Measurements from ENCODE around the gene SPEF1.
A peak's percentile ranks its signal among the peaks of the same experiment; 100 is the strongest.
"Not testable (repeated sequence)": the region's sequence is repeated elsewhere in the genome, so short reads cannot be mapped to it uniquely, and the experiment has no call there.

The SPEF1 gene

DNA sequence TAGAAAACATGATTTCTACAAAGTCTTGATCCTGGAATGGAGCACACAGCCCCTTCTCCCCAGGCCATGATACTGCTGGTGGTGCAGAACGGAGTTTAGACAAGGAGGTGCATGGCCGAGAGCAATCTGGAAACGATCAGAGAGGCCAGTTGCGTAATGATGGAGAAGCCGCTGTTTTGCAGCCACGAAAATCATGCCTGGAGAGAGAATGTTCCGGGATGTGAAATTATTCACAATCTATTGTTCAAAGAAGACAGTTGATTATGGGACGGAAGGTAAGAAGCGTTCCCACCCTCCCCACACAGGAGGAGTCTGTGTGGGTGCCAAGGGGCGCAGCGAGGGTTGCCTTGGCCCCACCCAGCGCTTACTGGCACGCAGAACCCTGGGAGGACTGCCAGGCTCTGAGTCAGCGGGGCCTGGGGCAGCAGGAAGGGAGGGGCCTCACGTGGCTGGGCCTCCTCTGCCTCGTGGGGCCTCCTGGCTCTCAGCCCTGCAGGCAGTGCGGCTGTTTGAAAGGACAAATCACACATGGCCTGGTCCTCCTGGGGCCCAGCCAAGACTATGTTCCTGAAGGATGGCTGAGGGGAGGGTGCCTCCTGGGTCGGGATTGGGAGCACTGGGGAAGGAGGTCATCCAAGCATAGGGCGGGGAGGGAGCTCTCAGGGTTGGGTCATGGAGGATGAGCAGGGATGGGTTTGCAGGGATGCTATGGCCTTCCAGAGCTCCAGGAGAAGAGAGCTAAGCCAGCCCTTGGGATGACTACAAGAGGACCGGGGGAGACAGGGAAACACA is 30.4 kb upstream of the SPEF1 start:
- peak; percentile 83 to 99 (median 95) for DNase-seq

- no peak for DNase-seq
Measured at GRCh38 chr20:3808544-3808943, 27.3 kb upstream of the SPEF1 start.

GRCh38 chr20:3804781-3805180 is 23.5 kb upstream of the SPEF1 start:
- DNase-seq, result no peak

- no peak for DNase-seq
Measured at GRCh38 chr20:3804254-3804751, 23.1 kb upstream of the SPEF1 start.

DNA sequence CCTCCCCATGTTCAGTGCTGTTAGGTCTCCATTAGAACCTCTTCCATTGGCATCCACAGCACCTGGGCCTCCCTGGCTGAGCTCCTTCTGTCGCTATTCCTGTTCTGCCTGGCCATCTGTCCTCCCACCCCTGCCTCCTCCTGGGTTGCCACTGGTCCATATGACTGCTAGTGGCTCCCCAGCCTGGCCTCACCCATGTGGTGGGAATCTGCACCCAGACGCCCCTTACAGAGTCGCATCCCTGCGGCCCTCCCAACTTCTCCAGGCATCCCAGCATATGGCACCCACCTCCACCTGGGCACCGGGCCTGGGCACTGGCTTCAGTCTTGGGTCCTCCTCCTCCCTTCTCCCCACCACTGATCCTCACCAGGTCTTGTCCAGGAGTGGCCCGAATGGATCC is 22.6 kb upstream of the SPEF1 start:
- no peak for DNase-seq

DNA sequence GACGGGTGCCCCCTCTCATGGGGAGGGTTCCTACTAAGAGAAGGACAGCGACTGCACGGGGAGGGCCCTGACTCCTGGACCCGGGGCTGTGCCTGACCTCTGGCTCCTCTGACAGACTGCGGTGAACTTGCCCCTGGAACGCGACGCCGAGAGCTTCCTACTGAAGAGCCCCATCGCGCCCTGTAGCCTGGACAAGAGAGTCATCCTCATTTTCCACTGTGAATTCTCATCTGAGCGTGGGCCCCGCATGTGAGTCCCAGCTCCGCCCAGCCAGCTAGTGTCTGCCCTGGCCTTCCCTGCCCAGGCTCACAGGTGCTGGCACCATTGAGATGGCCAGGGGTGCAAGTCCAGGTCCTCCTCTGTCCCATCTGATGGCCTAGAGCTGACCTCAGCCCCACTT is 22.0 kb upstream of the SPEF1 start:
- DNase-seq, result no peak

DNA sequence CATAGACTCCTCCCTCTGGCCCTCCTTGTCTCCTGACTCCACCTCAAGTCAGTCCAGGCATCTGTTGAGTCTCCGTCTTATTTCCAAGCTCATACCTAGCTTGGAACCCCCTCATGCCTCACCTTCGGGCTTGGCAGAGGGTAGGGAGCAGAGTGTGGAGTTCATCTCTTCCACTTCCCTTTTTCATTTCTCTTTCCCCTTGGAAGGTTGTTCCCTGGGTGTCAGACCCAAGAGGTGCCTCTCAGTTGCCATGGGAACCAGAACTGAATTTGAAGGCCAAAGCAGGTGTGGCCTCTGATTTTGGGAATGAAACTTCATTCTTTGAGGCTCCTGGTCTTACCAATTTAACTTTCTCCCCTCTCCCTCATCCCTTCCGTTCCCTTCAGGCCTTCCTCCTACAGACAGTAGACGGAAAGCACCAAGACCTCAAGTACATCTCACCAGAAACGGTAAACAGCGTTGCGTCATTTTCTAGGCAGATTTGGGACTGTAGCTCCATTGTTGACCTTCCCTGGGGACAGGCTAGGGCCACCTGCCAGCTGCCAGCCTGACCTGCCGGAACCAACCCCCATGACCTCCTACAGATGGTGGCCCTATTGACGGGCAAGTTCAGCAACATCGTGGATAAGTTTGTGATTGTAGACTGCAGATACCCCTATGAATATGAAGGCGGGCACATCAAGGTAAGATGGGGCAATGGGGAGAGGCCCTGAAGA is 21.4 kb upstream of the SPEF1 start:
- no peak for DNase-seq

- no peak for DNase-seq
Measured at GRCh38 chr20:3801846-3802245, 20.6 kb upstream of the SPEF1 start.

- no peak for DNase-seq
Measured at GRCh38 chr20:3801299-3801698, 20.1 kb upstream of the SPEF1 start.

- no peak for DNase-seq
Measured at GRCh38 chr20:3800878-3801260, 19.6 kb upstream of the SPEF1 start.

GRCh38 chr20:3800256-3800877 is 19.1 kb upstream of the SPEF1 start:
- no peak for DNase-seq

GRCh38 chr20:3798908-3799248 is 17.6 kb upstream of the SPEF1 start:
- no peak for DNase-seq

- DNase-seq, result peak in 18 of 56 donors; percentile 5 to 64 (median 22)
Measured at GRCh38 chr20:3798373-3798768, 17.1 kb upstream of the SPEF1 start.

DNA sequence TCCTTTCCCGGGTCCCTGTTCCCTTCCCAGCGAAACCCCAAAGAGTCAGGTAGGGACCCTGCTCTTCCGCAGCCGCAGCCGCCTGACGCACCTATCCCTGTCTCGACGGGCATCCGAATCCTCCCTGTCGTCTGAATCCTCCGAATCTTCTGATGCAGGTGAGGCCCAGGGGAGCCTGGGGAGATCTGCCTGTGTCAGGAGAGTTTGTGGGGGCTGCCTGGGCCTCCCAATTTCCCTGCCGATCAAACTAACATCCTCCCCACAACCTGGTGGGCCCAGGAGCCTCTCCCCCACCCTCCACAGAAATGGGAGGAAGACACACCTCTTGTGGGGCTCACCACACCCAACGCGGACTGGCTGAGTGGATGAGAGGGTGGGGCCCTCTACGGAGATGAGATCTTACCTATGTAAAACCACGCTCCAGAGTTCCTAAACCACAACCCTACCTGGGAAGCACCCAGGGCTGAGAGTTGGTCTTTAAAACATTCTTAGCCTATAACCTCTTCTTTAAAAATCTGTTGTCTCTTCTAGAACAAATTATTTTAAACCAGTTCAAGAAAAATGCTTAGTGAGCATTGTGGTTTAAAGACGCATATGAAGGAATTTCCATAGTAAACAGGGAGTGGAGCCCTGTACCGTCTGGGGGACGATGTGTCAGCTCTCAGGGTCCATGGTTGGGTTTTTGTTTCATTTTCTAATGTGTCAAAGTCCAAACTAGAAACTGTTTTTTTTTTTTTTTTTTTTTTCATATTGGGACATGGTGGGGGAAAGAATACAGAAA is 16.5 kb upstream of the SPEF1 start:
- DNase-seq, result no peak

GRCh38 chr20:3797226-3797545 is 15.9 kb upstream of the SPEF1 start:
- no peak for DNase-seq

DNA sequence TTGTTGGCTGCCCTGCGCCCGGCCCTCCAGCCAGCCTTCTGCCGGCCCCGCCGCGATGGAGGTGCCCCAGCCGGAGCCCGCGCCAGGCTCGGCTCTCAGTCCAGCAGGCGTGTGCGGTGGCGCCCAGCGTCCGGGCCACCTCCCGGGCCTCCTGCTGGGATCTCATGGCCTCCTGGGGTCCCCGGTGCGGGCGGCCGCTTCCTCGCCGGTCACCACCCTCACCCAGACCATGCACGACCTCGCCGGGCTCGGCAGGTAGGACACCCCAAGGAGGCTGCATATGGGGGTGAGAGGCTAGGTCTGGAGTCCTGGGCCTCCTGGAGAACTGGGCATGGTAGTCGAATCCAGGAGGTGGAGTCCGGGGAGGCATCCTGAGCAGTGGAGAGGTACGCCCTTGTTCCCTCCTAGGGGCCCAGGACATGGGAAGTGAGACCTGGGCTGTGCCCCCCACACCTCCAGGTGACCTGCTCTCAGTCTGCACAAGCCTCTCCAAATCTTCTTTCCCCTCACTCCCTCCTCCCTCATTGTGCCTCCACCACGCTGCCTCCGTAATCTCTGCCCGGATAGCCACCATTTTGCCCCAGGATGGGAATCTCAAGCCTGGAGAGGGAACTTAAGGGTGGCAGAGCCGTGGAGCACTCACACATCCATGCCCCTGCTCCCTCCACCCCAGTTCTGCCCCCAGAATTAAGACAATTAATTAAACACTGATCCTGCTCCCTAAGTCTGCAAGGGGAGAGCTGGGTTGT is 15.4 kb upstream of the SPEF1 start:
- DNase-seq, result peak in 3 of 56 donors; percentile 53 to 60 (median 55)

- peak; percentile 61 to 97 (median 92) for DNase-seq
Measured at GRCh38 chr20:3795511-3796468, 14.5 kb upstream of the SPEF1 start, which contains the start of gene CDC25B. Gene CDC25B, plus strand, starts transcription at chr20:3796310. Its CDS starts 222 bp downstream, at chr20:3796532.

- no peak for DNase-seq
Measured at GRCh38 chr20:3794701-3795420, 13.6 kb upstream of the SPEF1 start.

- not testable (repeated sequence) for DNase-seq
Measured at GRCh38 chr20:3794168-3794567, 12.9 kb upstream of the SPEF1 start.
